Mesodermal cell (in vitro differentiated cells): Measurements from ENCODE around the gene PCNX2.

Experiments used
- H3K27ac ChIP-seq: 2 replicates; pipeline ENCODE4 v1.7.0; 2013; ENCODE audit warnings: mild to moderate bottlenecking, low read depth, low read length, moderate library complexity; ENCODE audit not compliant: severe bottlenecking
- H3K36me3 ChIP-seq: 2 replicates; pipeline ENCODE4 v1.7.1; 2013; ENCODE audit warnings: mild to moderate bottlenecking, low read length, moderate library complexity; ENCODE audit not compliant: control insufficient read depth, insufficient read depth
- H3K4me1 ChIP-seq: one replicate; pipeline ENCODE4 v1.7.1; 2013; ENCODE audit warnings: mild to moderate bottlenecking, low read length; ENCODE audit not compliant: insufficient read depth, control insufficient read depth, poor library complexity, severe bottlenecking
- H3K4me3 ChIP-seq: 2 replicates; pipeline ENCODE4 v1.7.0; 2013; ENCODE audit warnings: low read length, control low read depth, mild to moderate bottlenecking; ENCODE audit not compliant: insufficient read depth, poor library complexity, severe bottlenecking; ENCODE audit errors: extremely low read depth
- H3K9me3 ChIP-seq: 2 replicates; pipeline ENCODE4 v1.7.1; 2013; ENCODE audit warnings: mild to moderate bottlenecking, low read length, moderate library complexity; ENCODE audit not compliant: control insufficient read depth
- WGBS, 2 experiments: methylation state at CpG; one replicate each; pipeline ENCODE4 v1.1.5; 2013; ENCODE audit warnings: missing lambda C conversion rate in 2 of 2; ENCODE audit not compliant: insufficient coverage in 2 of 2; 5-methylcytosine and 5-hydroxymethylcytosine counted together

Gene PCNX2

DNA sequence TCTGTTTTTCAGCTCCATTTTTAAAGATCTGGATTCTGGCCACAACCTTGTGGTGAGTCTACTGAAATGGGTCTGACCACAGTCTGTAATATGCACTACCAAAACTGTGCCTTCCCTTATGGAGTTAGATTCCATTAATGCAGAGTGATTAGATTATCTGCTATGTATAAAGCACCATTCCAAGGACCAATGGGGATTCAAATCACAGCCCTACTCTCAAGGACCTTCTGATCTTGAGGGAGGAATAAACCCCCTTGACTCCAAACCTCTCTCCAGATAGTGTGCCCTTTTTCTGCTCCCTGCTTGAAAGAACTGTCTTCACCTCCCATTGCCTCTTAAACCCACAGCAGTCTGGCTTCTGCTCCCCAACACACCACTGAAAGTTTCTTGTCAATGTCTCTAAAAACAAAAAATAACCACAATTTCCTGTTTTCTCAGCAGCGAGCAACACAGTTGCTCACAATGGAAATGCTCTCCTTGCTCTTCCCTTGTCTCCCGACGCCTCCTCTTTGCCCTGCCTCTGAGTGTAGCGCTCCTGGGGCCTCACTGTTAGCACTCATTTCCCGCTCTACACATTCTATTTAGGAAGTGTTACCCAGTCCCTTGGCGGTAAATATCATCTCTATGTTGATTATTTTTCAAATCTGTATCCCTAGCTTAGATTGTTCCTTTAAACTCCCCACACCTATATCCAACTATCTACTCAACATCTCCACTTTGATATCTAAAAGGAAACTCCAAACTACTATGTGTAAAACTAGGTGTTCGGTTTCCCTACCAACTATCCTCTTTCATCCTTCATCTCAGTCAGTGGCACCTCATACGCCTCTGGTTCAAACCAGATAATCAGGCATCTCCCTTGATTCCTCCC lies 13.6 kb downstream of the PCNX2 start:
- H3K4me1 ChIP-seq, result peaks cover 4% of the 10 kb centered on the region
- 89 to 93% methylated on average over 7 to 8 of the region's 8 CpGs for WGBS, 2 experiments
- no peaks in the 10 kb centered on the region for H3K36me3 ChIP-seq
- H3K4me3 ChIP-seq, result no peak overlapping the region
- H3K27ac ChIP-seq, result no peak overlapping the region
- H3K9me3 ChIP-seq, result no peaks in the 10 kb centered on the region

DNA sequence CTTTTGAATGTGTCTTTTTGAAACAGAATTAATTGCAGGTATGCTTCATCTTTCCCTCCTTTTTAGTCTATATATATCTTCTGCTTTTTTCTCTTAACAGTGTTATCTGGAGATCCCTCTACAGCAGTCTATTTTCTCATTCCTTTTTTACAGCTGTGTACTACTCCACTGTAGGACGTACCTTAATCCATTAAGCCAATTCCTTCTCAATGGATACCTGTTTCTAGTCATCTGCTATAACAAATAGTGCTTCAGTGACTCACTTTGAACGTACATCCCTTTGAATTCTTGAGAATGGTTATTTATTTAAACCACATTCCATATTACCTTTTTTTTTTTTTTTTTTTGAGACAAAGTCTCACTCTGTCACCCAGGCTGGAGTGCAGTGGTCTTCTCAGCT lies 15.6 kb downstream of the PCNX2 start:
- no peak overlapping the region for H3K27ac ChIP-seq
- 100% methylated on average over 1 of the region's 2 CpGs for WGBS, 2 experiments

DNA sequence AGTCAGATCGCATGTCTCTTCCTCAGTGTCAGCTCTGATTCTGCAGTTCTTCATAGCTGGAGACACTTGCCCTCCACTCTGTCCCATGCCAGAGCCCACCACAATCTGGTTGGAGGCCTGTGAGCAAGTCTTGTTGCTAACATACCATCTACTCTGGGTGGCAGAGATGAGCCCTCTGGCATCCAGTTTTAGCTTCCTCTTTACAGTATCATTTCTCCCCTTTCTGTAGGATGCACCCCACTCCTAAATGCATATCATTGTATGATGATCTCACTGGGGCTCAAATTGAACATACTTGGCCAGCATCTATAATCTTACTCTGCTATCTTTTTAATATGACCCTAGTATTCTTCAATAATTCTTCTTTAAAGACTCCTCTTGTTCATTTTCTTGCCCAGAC lies 16.9 kb downstream of the PCNX2 start:
- WGBS, 2 experiments, result 100% methylated on average over 1 of the region's 1 CpG
- Histone ChIP-seq H3K36me3 (no peaks in the 10 kb centered on the region), H3K9me3 (no peaks in the 10 kb centered on the region), H3K27ac (no peak overlapping the region), H3K4me1 (peaks cover 4% of the 10 kb centered on the region), H3K4me3 (no peak overlapping the region)

More for the DNA sequence above, 15.6 kb downstream of the PCNX2 start:
- Histone ChIP-seq H3K4me1 (peaks cover 4% of the 10 kb centered on the region), H3K36me3 (no peaks in the 10 kb centered on the region), H3K4me3 (no peak overlapping the region), H3K9me3 (no peaks in the 10 kb centered on the region)

GRCh38 chr1:233277637-233278606 lies 17.6 kb downstream of the PCNX2 start:
- Histone ChIP-seq H3K4me1 (peaks cover 4% of the 10 kb centered on the region), H3K4me3 (no peak overlapping the region), H3K9me3 (no peaks in the 10 kb centered on the region), H3K27ac (no peak overlapping the region), H3K36me3 (no peaks in the 10 kb centered on the region)
- 90 to 96% methylated on average over 6 to 7 of the region's 7 CpGs for whole genome bisulfite sequencing, 2 experiments

GRCh38 chr1:233269656-233270055 lies 25.9 kb downstream of the PCNX2 start:
- 70% methylated on average over 2 of the region's 2 CpGs; no CpG with 5 or more reads in 1 of the 2 experiments for WGBS, 2 experiments
- H3K4me1 ChIP-seq, result no peaks in the 10 kb centered on the region

GRCh38 chr1:233268389-233269022 lies 27.0 kb downstream of the PCNX2 start:
- Histone ChIP-seq H3K27ac (no peak overlapping the region), H3K4me1 (no peaks in the 10 kb centered on the region), H3K9me3 (no peaks in the 10 kb centered on the region), H3K4me3 (no peak overlapping the region), H3K36me3 (peaks cover 4% of the 10 kb centered on the region)
- 89 to 100% methylated on average over 1 of the region's 3 CpGs for WGBS, 2 experiments

More at GRCh38 chr1:233269656-233270055, 25.9 kb downstream of the PCNX2 start:
- H3K27ac ChIP-seq, result no peak overlapping the region
- H3K4me3 ChIP-seq, result no peak overlapping the region
- H3K36me3 ChIP-seq, result peaks cover 4% of the 10 kb centered on the region
- no peaks in the 10 kb centered on the region for H3K9me3 ChIP-seq

DNA sequence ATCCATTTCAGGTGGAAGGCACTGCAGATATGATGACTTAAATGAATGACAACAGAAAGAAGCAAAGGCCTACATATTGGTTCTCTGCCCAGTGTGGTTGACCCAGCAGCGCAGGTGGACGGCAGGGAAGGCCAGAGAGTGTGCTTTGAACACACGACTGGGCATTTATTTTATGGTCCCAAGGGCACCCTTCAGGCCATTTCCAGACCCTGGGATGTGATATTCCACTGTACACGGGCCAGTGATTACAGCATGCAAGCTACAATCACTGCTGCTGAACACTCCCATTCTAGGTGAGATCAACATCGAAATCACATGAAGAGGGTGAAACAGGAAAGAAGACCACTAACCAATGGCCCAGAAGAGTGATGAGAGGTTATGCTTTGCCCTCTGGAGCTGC lies 33.8 kb downstream of the PCNX2 start:
- no peaks in the 10 kb centered on the region for H3K9me3 ChIP-seq
- no peak overlapping the region for H3K4me3 ChIP-seq
- WGBS, 2 experiments, result 93 to 95% methylated on average over 5 of the region's 5 CpGs
- no peaks in the 10 kb centered on the region for H3K4me1 ChIP-seq
- H3K27ac ChIP-seq, result no peak overlapping the region
- H3K36me3 ChIP-seq, result peaks cover 17% of the 10 kb centered on the region

DNA sequence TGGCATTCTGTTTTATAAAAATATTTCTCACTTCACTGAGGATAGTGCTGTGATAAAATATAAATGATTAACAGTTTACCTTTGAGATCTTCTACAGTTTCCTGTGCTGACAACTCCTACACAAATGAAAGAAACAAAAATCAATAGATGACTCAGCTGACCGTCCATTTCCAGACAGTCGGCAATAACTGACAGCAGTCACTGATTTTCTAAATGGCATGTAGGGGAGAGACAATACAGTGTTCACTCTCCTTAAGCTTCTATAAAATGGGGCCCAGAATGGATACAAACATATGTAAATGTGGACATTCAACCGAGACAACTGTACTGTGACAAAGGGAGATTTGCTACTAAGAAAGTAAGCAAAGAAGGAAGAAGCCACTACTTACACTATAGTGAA lies 34.3 kb downstream of the PCNX2 start:
- Histone ChIP-seq H3K9me3 (no peaks in the 10 kb centered on the region), H3K4me1 (no peaks in the 10 kb centered on the region), H3K4me3 (no peak overlapping the region), H3K27ac (no peak overlapping the region), H3K36me3 (peaks cover 17% of the 10 kb centered on the region)
- no CpG with 5 or more reads among the region's 3 CpGs for WGBS, 2 experiments

DNA sequence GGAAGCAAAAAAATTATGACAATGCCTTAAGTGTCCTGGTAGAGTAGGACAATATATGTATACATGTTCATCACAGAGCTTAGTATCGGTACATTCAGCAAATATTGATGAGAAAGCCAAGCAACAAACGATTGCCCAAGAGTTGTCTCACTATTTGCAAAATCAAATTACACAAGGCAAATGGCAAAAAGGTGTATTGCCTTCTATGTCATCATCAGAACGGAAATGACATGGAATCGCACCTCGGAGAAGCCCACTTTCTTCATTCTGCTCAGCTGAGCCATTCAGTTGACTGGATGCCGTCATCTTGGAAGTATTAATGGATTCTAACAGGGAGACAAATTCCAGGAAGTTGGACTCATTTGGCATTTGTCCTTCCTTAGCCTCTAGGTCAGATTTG lies 37.7 kb downstream of the PCNX2 start:
- Histone ChIP-seq H3K27ac (no peak overlapping the region), H3K36me3 (peaks cover 17% of the 10 kb centered on the region), H3K4me1 (no peaks in the 10 kb centered on the region), H3K9me3 (no peaks in the 10 kb centered on the region), H3K4me3 (no peak overlapping the region)
- 90 to 98% methylated on average over 4 to 6 of the region's 6 CpGs for WGBS, 2 experiments

GRCh38 chr1:233256789-233257188 lies 38.7 kb downstream of the PCNX2 start:
- Histone ChIP-seq H3K4me3 (no peak overlapping the region), H3K4me1 (no peaks in the 10 kb centered on the region), H3K36me3 (peaks cover 26% of the 10 kb centered on the region), H3K27ac (no peak overlapping the region), H3K9me3 (no peaks in the 10 kb centered on the region)
- 100% methylated on average over 1 of the region's 2 CpGs for WGBS, 2 experiments
